Osteoblast (primary cell): Measurements from ENCODE around the gene ALX4. TPM values are rescaled to one million over a fixed set of nuclear protein-coding genes. Genes with fewer than 3 reads are reported as not detected.

Experiments
- DNase-seq: peaks from one replicate; pipeline ENCODE4 v3.0.0; 2011; ENCODE audit warnings: low spot score, mixed read lengths; ENCODE audit not compliant: insufficient read length; ENCODE audit errors: missing footprints
- H2AFZ ChIP-seq: 2 replicates; pipeline ENCODE4 v1.6.0; 2011; ENCODE audit warnings: mild to moderate bottlenecking, low read length
- H3K27ac ChIP-seq: 2 replicates; pipeline ENCODE4 v1.5.1; 2011; ENCODE audit warnings: mild to moderate bottlenecking, low read depth, low read length, moderate library complexity
- H3K27me3 ChIP-seq: 2 replicates; pipeline ENCODE4 v1.6.0; 2012; ENCODE audit warnings: mild to moderate bottlenecking, control low read depth, inconsistent platforms, low read length, moderate library complexity; ENCODE audit not compliant: insufficient read depth
- H3K36me3 ChIP-seq: 2 replicates; pipeline ENCODE4 v1.5.1; 2011; ENCODE audit warnings: mild to moderate bottlenecking, low read length, control low read depth, moderate library complexity; ENCODE audit not compliant: insufficient read depth
- H3K4me1 ChIP-seq: 2 replicates; pipeline ENCODE4 v1.5.1; 2011; ENCODE audit warnings: mild to moderate bottlenecking, low read length, control low read depth, moderate library complexity; ENCODE audit not compliant: insufficient read depth
- H3K4me2 ChIP-seq: 2 replicates; pipeline ENCODE4 v1.6.0; 2011; ENCODE audit warnings: mild to moderate bottlenecking, low read length; ENCODE audit not compliant: insufficient read depth
- H3K4me3 ChIP-seq: fragments of 200-600 bp; sonication (generic); 3 replicates; pipeline ENCODE4 v1.5.1; 2012; ENCODE audit warnings: mild to moderate bottlenecking, low read length, inconsistent platforms; ENCODE audit not compliant: insufficient read depth
- H3K79me2 ChIP-seq: 2 replicates; pipeline ENCODE4 v1.6.0; 2012; ENCODE audit warnings: mild to moderate bottlenecking, low read length, control low read depth, inconsistent platforms; ENCODE audit not compliant: insufficient read depth
- H3K9me3 ChIP-seq: 2 replicates; pipeline ENCODE4 v1.5.1; 2011; ENCODE audit warnings: low read depth, low read length, control low read depth
- H4K20me1 ChIP-seq: 2 replicates; pipeline ENCODE4 v1.6.0; 2012; ENCODE audit warnings: mild to moderate bottlenecking, low read length, control low read depth; ENCODE audit not compliant: insufficient read depth
- CTCF ChIP-seq: IDR thresholded peaks from 2 replicates; pipeline ENCODE4 v1.5.1; 2011; ENCODE audit warnings: mild to moderate bottlenecking, low read depth, low read length, moderate library complexity; ENCODE audit errors: extremely low read depth
- total RNA-seq: library from RNA; depleted of rRNA; stranded (reverse); fragments of >200 nt; gene quantifications from 2 replicates; pipeline ENCODE4 v1.2.3, GENCODE V29; 2012

ALX4 gene
- total RNA-seq, 1 donor: under 0.01 TPM

- H3K4me1 ChIP-seq: no peaks in the 10 kb centered on the region
- H4K20me1 ChIP-seq: no peaks in the 10 kb centered on the region
- no peaks in the 10 kb centered on the region for H3K79me2 ChIP-seq
- no peak overlapping the region for H2AFZ ChIP-seq
- H3K27ac ChIP-seq: no peak overlapping the region
- TF ChIP-seq CTCF: no peak
- no peak overlapping the region for H3K4me3 ChIP-seq
- peaks cover 36% of the 10 kb centered on the region for H3K27me3 ChIP-seq
- H3K4me2 ChIP-seq: no peak overlapping the region
- H3K36me3 ChIP-seq: no peaks in the 10 kb centered on the region
- H3K9me3 ChIP-seq: no peaks in the 10 kb centered on the region
- no peak for DNase-seq
Measured at GRCh38 chr11:44348721-44349120, 38.8 kb upstream of the ALX4 start.

GRCh38 chr11:44348114-44348513 is 38.2 kb upstream of the ALX4 start:
- Histone ChIP-seq H3K4me3 (no peak overlapping the region), H3K79me2 (no peaks in the 10 kb centered on the region), H3K9me3 (no peaks in the 10 kb centered on the region), H3K4me2 (no peak overlapping the region), H2AFZ (no peak overlapping the region), H4K20me1 (no peaks in the 10 kb centered on the region), H3K27me3 (peaks cover 36% of the 10 kb centered on the region), H3K36me3 (no peaks in the 10 kb centered on the region), H3K27ac (no peak overlapping the region), H3K4me1 (no peaks in the 10 kb centered on the region)
- no peak for DNase-seq
- no peak for TF ChIP-seq CTCF

- H3K9me3 ChIP-seq: no peaks in the 10 kb centered on the region
- H3K36me3 ChIP-seq: no peaks in the 10 kb centered on the region
- H3K27ac ChIP-seq: no peak overlapping the region
- peaks cover 36% of the 10 kb centered on the region for H3K27me3 ChIP-seq
- H3K79me2 ChIP-seq: no peaks in the 10 kb centered on the region
- H3K4me2 ChIP-seq: no peak overlapping the region
- H4K20me1 ChIP-seq: no peaks in the 10 kb centered on the region
- H3K4me3 ChIP-seq: no peak overlapping the region
- no peak for DNase-seq
- H2AFZ ChIP-seq: no peak overlapping the region
- no peak for TF ChIP-seq CTCF
- H3K4me1 ChIP-seq: no peaks in the 10 kb centered on the region
Measured at GRCh38 chr11:44347538-44347937, 37.6 kb upstream of the ALX4 start.

- Histone ChIP-seq H2AFZ (no peak overlapping the region), H3K4me3 (no peak overlapping the region), H4K20me1 (no peaks in the 10 kb centered on the region), H3K27ac (no peak overlapping the region), H3K36me3 (no peaks in the 10 kb centered on the region), H3K4me2 (no peak overlapping the region), H3K27me3 (peaks cover 36% of the 10 kb centered on the region), H3K79me2 (no peaks in the 10 kb centered on the region), H3K9me3 (no peaks in the 10 kb centered on the region), H3K4me1 (no peaks in the 10 kb centered on the region)
- DNase-seq: no peak
- TF ChIP-seq CTCF: no peak
Measured at GRCh38 chr11:44346983-44347382, 37.0 kb upstream of the ALX4 start.
